Panc1 (cell line): ENCODE data around the gene USP24.

ENCODE experiments used
- CTCF ChIP-seq: fragments of 450-650 bp; IDR thresholded peaks from 2 replicates; pipeline ENCODE4 v1.5.1; 2017; ENCODE audit warnings: mild to moderate bottlenecking
- POLR2AphosphoS5 ChIP-seq: IDR thresholded peaks from 2 replicates; pipeline ENCODE4 v1.6.1; 2012; ENCODE audit warnings: mild to moderate bottlenecking, low read depth, low read length, moderate library complexity
- SIN3A ChIP-seq: IDR thresholded peaks from 2 replicates; pipeline ENCODE4 v1.6.1; 2012; ENCODE audit warnings: low read depth, mild to moderate bottlenecking, low read length, moderate library complexity, borderline replicate concordance; ENCODE audit not compliant: insufficient read depth
- TF ChIP-seq, protein P1 (sequence below), 2 experiments: IDR thresholded peaks; 2 replicates each; pipeline ENCODE4 v1.6.1; 2011 to 2012; ENCODE audit warnings: low read depth in 2 of 2, control low read depth in 1 of 2, low read length in 1 of 2, mild to moderate bottlenecking in 1 of 2, moderate library complexity in 1 of 2; ENCODE audit not compliant: insufficient read depth in 1 of 2

GRCh38 chr1:55231745-55232144 lies 16.6 kb upstream of the USP24 start:
- no peak for TF ChIP-seq POLR2AphosphoS5
- no peak for TF ChIP-seq CTCF
- TF ChIP-seq, protein P1, sequence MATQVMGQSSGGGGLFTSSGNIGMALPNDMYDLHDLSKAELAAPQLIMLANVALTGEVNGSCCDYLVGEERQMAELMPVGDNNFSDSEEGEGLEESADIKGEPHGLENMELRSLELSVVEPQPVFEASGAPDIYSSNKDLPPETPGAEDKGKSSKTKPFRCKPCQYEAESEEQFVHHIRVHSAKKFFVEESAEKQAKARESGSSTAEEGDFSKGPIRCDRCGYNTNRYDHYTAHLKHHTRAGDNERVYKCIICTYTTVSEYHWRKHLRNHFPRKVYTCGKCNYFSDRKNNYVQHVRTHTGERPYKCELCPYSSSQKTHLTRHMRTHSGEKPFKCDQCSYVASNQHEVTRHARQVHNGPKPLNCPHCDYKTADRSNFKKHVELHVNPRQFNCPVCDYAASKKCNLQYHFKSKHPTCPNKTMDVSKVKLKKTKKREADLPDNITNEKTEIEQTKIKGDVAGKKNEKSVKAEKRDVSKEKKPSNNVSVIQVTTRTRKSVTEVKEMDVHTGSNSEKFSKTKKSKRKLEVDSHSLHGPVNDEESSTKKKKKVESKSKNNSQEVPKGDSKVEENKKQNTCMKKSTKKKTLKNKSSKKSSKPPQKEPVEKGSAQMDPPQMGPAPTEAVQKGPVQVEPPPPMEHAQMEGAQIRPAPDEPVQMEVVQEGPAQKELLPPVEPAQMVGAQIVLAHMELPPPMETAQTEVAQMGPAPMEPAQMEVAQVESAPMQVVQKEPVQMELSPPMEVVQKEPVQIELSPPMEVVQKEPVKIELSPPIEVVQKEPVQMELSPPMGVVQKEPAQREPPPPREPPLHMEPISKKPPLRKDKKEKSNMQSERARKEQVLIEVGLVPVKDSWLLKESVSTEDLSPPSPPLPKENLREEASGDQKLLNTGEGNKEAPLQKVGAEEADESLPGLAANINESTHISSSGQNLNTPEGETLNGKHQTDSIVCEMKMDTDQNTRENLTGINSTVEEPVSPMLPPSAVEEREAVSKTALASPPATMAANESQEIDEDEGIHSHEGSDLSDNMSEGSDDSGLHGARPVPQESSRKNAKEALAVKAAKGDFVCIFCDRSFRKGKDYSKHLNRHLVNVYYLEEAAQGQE (IDR thresholded peaks at IDR 0.05; ENCODE audit: insufficient read depth in 1 of 2, low read depth in 2 of 2, low read length in 1 of 2) = no peak
- no peak for TF ChIP-seq SIN3A
